Endometrium (tissue), 2 donors: ENCODE data around the gene DBX1.
"Not testable (repeated sequence)": the region's sequence is repeated elsewhere in the genome, so short reads cannot be mapped to it uniquely, and the experiment has no call there.

ENCODE experiments used
- FAIRE-seq: peaks from 2 replicates; lab custom pipeline; 2012; peaks lifted over from hg19 to GRCh38; lab: Jason Lieb, UNC
- donor health status: control.
- donor health status: control.

Gene DBX1, protein sequence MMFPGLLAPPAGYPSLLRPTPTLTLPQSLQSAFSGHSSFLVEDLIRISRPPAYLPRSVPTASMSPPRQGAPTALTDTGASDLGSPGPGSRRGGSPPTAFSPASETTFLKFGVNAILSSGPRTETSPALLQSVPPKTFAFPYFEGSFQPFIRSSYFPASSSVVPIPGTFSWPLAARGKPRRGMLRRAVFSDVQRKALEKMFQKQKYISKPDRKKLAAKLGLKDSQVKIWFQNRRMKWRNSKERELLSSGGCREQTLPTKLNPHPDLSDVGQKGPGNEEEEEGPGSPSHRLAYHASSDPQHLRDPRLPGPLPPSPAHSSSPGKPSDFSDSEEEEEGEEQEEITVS

DNA sequence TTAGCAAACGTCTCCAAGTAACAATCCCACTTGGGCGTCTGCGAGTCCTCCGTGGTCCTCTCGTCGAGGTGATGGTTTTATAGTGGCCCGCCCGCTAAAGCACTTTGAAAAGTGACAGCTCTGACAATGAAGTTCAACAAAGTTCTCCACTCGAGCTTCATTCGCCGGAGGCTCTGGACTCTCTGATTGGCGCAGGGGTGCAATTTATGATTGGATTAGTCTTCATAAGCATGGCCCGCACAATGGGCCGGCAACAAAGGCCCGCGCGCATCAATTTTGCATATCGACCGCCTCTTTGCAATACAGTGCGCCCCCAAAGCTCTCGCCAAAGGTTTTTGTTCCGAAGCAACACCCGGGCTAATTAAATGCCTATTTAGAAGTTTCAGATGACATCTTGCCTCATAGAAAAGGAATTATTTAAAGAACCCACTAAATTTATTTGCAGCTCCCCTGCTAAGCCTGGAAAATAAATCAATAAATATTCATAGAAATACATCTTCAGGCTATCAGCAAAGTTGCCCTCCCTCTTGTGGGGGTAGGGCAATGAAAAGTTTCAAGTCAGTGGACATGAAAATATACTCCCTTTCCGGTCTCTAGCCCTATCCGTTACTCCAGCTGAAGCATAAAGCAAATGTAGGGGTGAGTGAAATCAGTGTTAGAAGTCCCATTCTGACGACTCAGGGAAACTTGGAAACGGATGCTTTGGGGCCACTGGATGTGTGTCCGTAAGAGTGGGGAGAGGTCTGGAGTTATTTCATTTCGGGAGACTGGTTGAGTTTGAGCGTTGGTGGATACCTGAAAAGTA is at the start of gene DBX1:
Gene DBX1, minus strand, starts transcription at position 51 of the 805 bp plus-strand sequence. CDS start 151 bp downstream, outside the sequence.
- no peak for FAIRE-seq

DNA sequence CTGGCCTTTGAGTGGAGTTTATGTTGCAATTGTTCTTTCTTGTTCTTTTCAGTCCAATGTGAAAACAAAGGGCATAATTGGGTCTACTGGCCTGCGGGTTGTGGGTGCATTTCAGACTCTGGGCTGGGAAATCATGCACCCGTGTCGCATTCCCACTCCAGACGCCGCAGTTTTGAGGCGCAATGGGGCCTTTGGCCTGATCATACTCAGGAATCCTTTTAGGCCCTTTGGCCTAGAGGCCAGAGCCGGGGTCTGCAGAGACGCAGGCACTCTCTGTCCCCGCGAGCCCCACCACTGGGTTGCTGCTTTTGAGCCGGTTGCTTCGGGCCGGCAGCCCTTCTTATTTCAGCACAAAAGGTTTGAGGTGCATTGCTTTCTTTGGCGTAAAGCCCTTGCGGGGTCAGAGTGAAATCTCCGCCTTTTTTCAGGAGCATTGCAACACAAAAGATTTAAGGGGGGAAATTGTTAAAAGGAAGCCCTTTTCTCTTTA is 48.4 kb upstream of the DBX1 start:
- no peak for FAIRE-seq

GRCh38 chr11:20207781-20208621 is 47.7 kb upstream of the DBX1 start:
- FAIRE-seq, result no peak

DNA sequence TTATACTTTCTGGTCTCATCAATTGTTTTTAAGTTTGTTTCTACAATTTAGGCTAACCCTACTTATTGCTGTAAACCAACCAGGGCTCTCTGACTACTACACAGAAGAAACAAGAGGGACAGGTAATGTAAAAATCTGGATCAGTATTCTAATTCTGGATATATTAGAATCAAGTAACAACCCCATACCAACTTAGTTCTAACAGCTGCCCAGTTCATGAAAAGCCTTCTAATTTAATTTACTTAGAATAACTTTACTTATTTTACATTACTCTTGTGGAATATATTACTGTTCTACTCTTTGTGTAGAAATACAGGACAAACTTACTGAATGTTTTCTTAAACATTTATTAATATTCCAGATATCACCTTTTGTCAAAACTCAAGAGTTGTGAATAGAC is 45.5 kb upstream of the DBX1 start:
- FAIRE-seq, result no peak

GRCh38 chr11:20204681-20205080 is 44.4 kb upstream of the DBX1 start:
- no peak for FAIRE-seq

- no peak for FAIRE-seq
Measured at GRCh38 chr11:20203831-20204230, 43.6 kb upstream of the DBX1 start.

GRCh38 chr11:20201231-20201630 is 41.0 kb upstream of the DBX1 start:
- no peak for FAIRE-seq

DNA sequence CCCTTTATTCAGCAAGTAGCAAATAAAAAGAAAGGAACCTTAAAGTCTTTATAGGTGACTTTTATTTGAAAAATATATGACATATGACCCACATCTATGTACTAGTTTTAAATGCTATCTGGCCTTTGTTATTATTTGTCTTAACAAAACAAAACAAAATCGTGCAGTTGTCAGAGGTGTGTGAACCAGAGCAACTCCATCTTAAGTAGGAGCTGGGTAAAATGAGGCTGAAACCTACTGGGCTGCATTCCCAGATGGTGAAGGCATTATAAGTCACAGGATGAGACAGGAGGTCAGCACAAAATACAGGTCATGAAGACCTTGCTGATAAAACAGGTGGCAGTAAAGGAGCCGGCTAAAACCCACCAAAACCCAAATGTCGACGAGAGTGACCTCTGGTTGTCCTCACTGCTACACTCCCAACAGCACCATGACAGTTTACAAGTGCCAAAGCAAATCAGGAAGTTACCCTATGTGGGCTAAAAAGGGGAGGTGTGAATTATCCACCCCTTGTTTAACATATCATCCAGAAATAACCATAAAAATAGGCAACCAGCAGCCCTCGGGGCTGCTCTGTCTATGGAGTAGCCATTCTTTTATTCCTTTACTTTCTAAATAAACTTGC is 40.2 kb upstream of the DBX1 start:
- not testable (repeated sequence) for FAIRE-seq

DNA sequence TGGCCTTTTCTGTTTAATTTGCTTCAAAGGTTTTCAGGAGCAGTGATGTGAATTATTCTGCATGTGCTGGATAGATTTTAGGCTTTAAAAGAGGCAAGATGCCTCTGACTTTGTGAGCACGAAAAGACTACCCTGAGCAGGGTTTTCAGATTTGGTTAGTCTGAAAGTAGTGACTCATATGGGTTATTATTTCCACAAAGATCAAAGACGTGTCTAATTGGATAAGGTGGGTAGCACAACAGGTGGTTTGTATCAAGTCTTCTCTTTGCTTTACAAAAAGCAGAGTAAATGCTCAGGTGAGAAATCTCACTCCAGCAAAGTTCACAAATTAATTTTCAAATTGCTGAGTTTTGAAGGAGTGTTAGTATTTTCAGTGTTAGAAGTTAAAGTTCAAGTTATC is 37.6 kb upstream of the DBX1 start:
- no peak for FAIRE-seq

- FAIRE-seq, result no peak
Measured at GRCh38 chr11:20194470-20194869, 34.2 kb upstream of the DBX1 start.

GRCh38 chr11:20193307-20193706 is 33.0 kb upstream of the DBX1 start:
- FAIRE-seq, result no peak

DNA sequence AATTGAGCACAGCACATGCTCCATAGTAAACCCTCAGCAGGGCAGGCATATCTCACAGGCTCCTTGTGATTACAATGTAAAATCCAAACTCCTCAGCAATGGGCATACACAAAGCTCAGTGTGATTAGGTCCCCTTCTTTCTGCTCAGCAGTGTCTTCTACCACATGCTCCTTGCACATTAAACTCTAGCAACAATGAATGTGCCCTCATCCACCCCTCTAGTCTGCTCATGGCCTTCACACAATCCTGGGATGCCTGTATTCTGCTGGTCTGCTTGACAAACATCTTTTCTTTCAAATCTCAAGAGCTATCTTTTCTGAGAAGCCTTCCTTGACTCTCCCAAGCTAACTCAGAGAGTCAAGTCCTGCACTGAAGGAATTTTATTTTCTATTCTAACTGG is 32.4 kb upstream of the DBX1 start:
- FAIRE-seq, result no peak

GRCh38 chr11:20192151-20192550 is 31.9 kb upstream of the DBX1 start:
- FAIRE-seq, result no peak

DNA sequence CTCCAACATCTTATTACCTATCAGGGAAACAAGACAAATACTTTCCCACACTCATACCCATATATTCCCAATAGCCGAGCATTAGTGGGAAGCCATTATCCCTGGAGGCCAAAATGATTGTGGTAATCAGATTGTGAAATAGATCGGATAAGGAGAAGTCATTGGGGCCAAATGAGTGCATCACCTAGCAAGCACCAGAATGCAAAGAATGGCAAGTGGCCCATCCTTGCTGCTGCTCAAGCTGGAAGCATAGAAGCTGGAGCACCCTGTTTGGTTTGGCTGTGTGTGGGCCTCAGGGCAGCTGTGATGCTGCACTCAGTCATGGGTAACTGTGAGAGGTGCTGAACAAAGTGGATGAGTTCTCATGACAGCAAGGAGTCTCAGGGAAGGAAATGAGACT is 18.7 kb upstream of the DBX1 start:
- no peak for FAIRE-seq

DNA sequence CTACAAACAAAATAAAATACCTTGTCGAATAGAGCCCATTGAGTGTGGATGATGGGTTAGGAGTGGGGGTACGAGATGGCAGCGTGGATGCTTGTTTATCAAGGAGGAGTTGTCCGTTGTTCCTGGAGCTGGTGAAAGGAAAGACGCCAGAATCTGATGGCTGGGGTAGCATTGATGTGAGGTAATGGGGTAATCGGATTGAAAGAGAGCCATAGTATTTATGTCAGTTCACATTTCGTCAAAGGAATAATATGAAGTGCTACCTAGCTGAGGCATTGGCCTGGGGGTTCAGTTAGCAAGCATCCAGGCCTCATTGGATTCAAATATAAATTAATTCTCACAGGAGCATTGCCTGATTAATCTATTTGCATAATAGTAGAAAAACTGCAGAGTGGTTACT is 16.9 kb upstream of the DBX1 start:
- FAIRE-seq, result no peak

GRCh38 chr11:20172721-20173447 is 12.6 kb upstream of the DBX1 start:
- FAIRE-seq, result no peak

GRCh38 chr11:20163783-20164481 is 3.7 kb upstream of the DBX1 start:
- FAIRE-seq, result no peak

DNA sequence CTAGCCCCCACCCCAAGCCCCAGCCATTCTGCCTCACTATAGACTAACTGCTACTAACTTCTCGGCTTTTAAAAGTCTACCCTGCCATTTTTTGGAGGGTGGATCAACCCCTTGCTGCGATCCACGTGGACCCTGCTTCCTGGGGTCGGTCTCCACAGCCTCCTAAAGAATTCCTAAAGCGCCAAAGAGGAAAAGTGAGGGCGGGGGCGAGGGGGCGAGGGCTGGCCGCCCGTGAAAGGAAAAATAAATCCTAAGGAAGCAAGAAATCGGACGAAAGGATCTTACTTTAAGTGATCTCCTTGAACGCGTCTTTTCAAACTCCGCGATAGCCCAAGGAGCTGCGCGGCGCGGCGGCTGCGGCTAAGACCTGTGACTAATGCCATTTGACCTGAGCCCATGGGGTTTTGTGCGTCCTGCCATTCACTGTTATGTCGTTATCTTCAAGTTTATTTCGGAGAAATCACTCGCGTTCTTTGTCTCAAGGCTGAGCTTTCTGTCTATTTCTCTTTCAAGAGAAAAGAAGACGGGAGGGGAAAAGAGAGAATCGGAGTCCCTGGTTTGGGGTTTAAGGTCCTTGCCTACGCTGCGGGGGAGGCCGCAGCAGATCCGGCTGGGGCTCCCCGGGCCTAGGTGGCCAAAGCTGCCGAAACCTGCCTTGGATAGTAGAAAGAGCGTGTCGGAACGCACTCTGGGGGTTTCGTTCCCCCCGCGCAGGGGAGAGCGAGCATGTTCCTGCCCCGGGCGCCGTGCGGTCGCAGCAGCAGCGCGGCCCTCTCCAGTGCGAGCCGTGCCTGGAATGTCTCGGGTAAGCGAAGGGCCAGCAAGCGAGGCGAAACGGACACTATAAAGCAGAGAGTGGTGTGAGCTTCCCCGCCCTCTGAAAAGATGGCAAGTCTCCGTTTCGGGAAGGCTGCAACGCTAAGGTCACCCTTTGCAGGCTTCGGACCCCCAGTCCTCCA is 2.8 kb upstream of the DBX1 start:
- FAIRE-seq, result no peak
